Endometrial microvascular endothelial cells (primary cell): ENCODE measurements around the gene TRAPPC8. TPM values are rescaled to one million over a fixed set of nuclear protein-coding genes. Genes with fewer than 3 reads are reported as not detected.
"Not testable (repeated sequence)": the region's sequence is repeated elsewhere in the genome, so short reads cannot be mapped to it uniquely, and the experiment has no call there.

Experiments
- in situ Hi-C: cut with HindIII; loops from 2 replicates; pipeline ENCODE4 v1.10.0; 2017; ENCODE audit warnings: low sequenced_read_pairs, low pct_unique_long_range_greater_than_20kb; ENCODE audit errors: inconsistent ontology term
- total RNA-seq: library from RNA; depleted of rRNA; stranded (reverse); fragments of >200 nt; gene quantifications from one replicate; pipeline ENCODE4 v1.2.3, GENCODE V29; 2015; ENCODE audit errors: inconsistent ontology term

Gene TRAPPC8
- total RNA-seq, 1 donor from 2014 or later, result 41.2 TPM

DNA sequence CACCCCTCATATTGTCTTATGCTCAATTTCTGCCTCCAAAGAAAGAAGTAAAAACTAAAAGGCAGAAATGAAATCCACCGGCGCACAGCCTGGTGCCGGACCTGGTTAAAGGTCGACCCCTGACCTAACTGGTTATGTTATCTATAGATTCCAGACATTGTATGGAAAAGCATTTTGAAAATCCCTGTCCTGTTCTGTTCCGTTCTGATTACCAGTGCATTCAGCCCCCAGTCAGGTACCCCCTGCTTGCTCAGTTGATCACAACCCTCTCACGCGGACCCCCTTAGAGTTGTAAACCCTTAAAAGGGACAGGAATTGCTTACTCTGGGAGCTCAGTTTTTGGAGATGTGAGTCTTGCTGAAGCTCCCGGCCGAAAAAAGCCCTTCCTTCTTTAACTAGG lies 5.4 kb upstream of the TRAPPC8 start:
- in situ Hi-C loops, result not testable (repeated sequence)

GRCh38 chr18:31946305-31947046 lies 3.5 kb upstream of the TRAPPC8 start:
- in situ Hi-C loops, result no loop called here

GRCh38 chr18:31943878-31944816 lies 1.2 kb upstream of the TRAPPC8 start:
- in situ Hi-C loops, result no loop called here

DNA sequence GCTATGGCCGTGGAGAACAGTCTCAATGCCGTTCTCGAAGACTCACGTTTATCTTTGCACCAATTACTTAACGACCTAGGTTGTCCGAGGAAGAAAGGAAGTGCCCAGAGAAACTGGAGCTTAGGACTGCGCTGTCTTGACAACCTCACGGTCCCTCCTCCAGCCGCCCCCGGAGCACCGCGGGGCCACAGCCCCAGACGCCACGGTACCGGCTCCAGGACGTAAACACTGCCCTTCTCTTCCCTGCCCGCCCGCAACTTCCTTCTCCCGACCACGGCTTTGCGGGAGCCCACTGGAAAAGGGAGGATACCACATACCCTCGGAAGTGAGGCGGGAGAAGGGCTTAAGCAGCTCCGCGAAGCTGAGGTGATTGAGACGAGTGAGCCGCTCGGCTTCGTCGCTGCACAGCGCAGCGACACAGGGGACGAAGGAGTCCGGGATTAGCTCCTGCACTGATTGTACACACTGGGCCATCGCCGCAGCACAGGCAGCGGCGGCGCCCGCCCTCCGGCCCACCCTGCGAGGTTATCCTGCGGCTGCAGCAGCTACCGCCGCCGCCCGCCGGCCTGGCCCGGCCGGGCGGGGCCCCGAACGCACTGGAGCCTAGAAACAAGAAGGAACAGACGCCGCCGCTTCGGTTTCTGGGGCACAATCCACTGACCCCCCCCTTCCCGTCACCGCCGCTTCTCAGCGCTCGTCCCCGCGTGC lies 483 bp downstream of the TRAPPC8 start:
- in situ Hi-C loops, result no loop called here

GRCh38 chr18:31941010-31941809 lies 1.7 kb downstream of the TRAPPC8 start:
- in situ Hi-C loops, result no loop called here

GRCh38 chr18:31934773-31935172 lies 8.2 kb downstream of the TRAPPC8 start:
- in situ Hi-C loops, result not testable (repeated sequence)

DNA sequence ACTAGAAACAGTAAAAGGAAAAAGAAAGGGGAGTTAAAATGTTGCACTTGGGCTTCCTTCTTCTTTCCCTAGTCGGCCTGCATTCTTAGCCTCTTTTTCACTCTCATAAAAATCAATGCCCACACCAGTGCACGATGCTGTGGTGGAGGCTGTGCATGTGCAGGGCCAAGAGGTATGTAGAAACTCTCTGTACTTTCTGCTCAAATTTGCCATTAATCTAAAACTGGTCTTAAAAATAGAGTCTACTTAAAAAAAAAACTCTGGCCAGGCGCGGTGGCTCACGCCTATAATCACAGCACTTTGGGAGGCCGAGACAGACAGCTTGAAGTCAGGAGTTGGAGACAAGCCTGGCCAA lies 11.1 kb downstream of the TRAPPC8 start:
- in situ Hi-C loops, result no loop called here

- in situ Hi-C loops, result no loop called here
Observed at GRCh38 chr18:31931163-31931885, 11.6 kb downstream of the TRAPPC8 start.

DNA sequence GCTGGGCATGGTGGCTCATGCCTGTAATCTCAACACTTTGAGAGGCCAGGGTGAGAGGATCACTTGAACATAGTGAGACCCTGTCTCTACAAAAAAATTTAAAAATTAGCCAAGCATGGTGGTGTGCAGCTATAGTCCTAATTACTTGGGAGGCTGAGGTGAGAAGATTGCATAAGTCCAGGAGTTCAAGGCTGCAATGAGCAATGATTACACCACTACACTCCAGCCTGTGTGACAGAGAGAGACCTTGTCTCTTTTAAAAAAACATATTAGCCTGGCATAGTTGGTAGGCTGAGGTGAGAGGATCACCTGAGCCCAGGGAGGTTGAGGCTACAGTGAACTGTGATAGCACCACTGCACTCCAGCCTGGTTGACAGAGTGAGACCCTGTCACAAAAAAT lies 13.7 kb downstream of the TRAPPC8 start:
- in situ Hi-C loops, result no loop called here

DNA sequence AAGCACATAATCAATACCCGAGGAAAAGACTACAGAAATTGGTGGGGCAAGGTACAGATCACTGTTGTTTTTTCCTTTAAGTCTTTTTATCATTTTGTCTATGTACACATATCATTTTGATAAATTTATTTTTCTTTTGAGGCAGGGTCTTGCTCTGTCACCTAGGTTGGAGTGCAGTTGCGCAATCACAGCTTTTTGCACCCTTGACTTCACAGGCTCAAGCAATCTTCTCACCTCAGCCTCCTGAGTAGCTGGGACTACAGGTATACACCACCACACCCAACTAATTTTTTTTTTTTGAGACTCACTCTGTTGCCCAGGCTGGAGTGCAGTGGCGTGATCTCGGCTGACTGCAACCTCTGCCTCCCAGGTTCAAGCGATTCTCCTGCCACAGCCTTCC lies 15.9 kb downstream of the TRAPPC8 start:
- in situ Hi-C loops, result not testable (repeated sequence)

- in situ Hi-C loops, result no loop called here
Observed at GRCh38 chr18:31920277-31920676, 22.7 kb downstream of the TRAPPC8 start.

- in situ Hi-C loops, result not testable (repeated sequence)
Observed at GRCh38 chr18:31919366-31919765, 23.6 kb downstream of the TRAPPC8 start.

- in situ Hi-C loops, result no loop called here
Observed at GRCh38 chr18:31918733-31919132, 24.2 kb downstream of the TRAPPC8 start.

DNA sequence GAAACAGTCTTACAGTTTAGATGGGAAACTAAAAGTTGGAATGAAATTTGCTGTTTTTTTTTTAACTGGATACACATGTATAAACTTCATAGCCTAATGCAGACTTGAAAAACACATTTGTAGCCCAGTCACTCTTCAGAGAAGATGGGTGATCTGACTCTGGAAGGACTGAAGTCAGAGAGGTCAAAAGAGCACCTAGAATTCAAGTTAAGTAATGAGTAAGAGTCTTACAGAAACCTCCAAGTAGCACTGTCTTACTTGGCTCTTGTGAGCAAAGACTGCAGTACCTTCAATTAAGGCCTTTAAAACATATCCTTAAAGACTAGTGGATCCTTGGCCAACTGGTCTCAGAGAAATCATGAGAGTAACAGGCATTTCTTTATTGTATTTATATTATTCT lies 41.9 kb downstream of the TRAPPC8 start:
- in situ Hi-C loops, result no loop called here

DNA sequence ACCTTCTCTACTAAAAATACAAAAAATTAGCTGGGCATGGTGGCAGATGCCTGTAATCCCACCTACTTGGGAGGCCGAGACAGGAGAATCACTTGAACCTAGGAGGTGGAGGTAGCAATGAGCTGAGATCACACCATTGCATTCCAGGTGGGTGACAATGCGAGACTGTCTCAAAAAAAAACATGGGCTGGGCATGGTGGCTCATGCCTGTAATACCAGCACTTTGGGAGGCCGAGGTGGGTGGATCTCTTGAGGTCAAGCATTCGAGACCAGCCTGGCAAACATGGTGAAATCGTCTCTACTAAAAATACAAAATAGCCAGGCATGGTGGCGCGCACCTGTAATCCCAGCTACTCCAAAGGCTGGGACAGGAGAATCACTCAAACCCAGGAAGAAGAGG lies 43.2 kb downstream of the TRAPPC8 start:
- in situ Hi-C loops, result not testable (repeated sequence)

DNA sequence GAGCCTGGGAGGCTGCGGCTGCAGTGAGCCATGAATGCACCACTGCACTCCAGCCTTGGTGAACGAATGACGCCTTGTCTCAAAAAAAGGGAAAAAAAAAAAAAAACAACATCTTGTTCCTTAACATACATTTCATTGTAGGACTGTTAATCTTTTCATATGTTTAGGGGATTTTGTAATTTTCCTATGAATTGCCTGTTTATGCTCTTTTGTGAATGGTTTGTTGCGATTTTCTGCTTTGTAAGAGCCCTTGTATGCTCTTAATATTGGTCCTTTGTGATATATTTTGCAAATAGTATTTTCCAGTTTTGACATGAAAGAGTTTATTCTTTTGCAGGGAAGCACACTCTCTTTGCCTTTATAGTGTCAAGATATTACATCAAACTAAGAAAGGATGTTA lies 50.0 kb downstream of the TRAPPC8 start:
- in situ Hi-C loops, result no loop called here

DNA sequence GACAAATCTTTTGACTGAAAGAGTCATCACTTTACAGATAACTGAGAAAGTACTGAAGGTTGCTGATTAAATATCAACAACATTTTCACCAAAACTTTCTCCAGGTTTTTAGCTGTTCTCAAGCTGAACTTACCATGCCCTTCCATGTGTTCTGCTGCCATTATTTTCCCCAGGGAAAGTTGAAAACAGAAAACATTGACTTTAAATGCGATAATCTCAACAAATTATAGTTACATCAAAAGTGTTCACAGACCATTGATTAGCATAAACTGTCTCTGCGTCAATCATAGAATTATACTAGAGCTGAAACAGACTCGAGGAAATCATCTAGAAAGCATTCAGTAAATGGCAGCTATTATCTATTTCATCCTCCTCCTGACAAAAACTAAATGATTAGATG lies 51.4 kb downstream of the TRAPPC8 start:
- in situ Hi-C loops, result no loop called here

DNA sequence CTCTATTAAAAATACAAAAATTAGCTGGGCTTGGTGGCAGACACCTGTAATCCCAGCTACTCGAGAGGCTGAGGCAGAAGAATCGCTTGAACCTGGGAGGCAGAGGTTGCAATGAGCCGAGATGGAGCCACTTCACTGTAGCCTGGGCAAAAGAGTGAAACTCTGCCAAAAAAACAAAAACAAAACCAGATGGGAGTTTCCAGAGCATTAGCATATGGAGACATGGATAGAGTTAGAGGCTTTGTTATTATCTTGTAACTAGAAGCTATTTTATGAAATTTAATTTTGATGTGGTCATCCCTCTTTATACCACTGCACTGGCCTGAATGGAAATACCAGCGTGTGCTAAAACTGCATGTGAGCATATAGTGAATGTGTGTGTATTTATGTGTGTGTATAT lies 58.9 kb downstream of the TRAPPC8 start:
- in situ Hi-C loops, result no loop called here
